Gastroesophageal sphincter (tissue), 4 donors: ENCODE results near the gene CGREF1. TPM values are rescaled to one million over a fixed set of nuclear protein-coding genes. Genes with fewer than 3 reads are reported as not detected.

ENCODE experiments used
- ATAC-seq: fragments of 150-250 bp; one replicate; pipeline ENCODE4 v1.9.1; 2016; ENCODE audit warnings: mild to moderate bottlenecking, moderate library complexity
- H3K27ac ChIP-seq, 4 donors: fragments of 200-600 bp; sonication (generic) in 3 of 4; 1 replicate in 3 of 4; 2 replicates in 1 of 4; pipeline ENCODE4 v1.5.1; 2016 to 2019
- H3K27me3 ChIP-seq: fragments of 200-600 bp; sonication (generic); one replicate; pipeline ENCODE4 v1.5.1; 2019
- H3K36me3 ChIP-seq, 2 donors: fragments of 200-600 bp; sonication (generic); one replicate each; pipeline ENCODE4 v1.5.1; 2019; ENCODE audit warnings: control low read depth in 1 of 2
- H3K4me1 ChIP-seq, 3 donors: fragments of 200-600 bp; sonication (generic); 1 replicate in 2 of 3; 2 replicates in 1 of 3; pipeline ENCODE4 v1.5.1; 2016 to 2019; ENCODE audit warnings: control low read depth in 2 of 3
- H3K4me3 ChIP-seq, 2 donors: fragments of 200-600 bp; sonication (generic); one replicate each; pipeline ENCODE4 v1.5.1; 2019; ENCODE audit warnings: mild to moderate bottlenecking in 1 of 2, moderate library complexity in 1 of 2
- H3K9me3 ChIP-seq, 3 donors: fragments of 200-600 bp; sonication (generic); one replicate each; pipeline ENCODE4 v1.5.1; 2017 to 2019; ENCODE audit warnings: control low read depth in 2 of 3
- EP300 ChIP-seq: sonication (generic); formaldehyde crosslinking; IDR thresholded peaks from one replicate; pipeline ENCODE4 v1.6.1; 2017; ENCODE audit warnings: antibody characterized with exemption, mild to moderate bottlenecking
- POLR2A ChIP-seq, 2 donors: fragments of 450-650 bp; IDR thresholded peaks; one replicate each; pipeline ENCODE4 v1.6.1; 2017; ENCODE audit warnings: antibody characterized with exemption in 2 of 2, mild to moderate bottlenecking in 2 of 2, moderate library complexity in 1 of 2
- POLR2AphosphoS5 ChIP-seq: sonication (generic); formaldehyde crosslinking; IDR thresholded peaks from one replicate; pipeline ENCODE4 v1.6.1; 2017; ENCODE audit warnings: antibody characterized with exemption
- WGBS, 2 donors: methylation state at CpG; one replicate each; pipeline ENCODE4 v1.1.5; 2018; ENCODE audit warnings: low coverage in 1 of 2; 5-methylcytosine and 5-hydroxymethylcytosine counted together
- total RNA-seq, 4 donors: library from RNA; depleted of rRNA; stranded (reverse); fragments of >200 nt; gene quantifications; one replicate each; pipeline ENCODE4 v1.1.0, GENCODE V29; 2016
- TF ChIP-seq, protein P1 (sequence below), 4 experiments: fragments of 200-600 bp in 2 of 4; fragments of 450-650 bp in 2 of 4; sonication (generic) in 1 of 4; IDR thresholded peaks; one replicate each; pipeline ENCODE4 v1.5.1; 2017 to 2019; ENCODE audit warnings: antibody characterized with exemption in 4 of 4, mild to moderate bottlenecking in 2 of 4, moderate library complexity in 2 of 4

The CGREF1 gene
- total RNA-seq, 4 donors from 2014 or later = 1.0 TPM; not detected in 3

DNA sequence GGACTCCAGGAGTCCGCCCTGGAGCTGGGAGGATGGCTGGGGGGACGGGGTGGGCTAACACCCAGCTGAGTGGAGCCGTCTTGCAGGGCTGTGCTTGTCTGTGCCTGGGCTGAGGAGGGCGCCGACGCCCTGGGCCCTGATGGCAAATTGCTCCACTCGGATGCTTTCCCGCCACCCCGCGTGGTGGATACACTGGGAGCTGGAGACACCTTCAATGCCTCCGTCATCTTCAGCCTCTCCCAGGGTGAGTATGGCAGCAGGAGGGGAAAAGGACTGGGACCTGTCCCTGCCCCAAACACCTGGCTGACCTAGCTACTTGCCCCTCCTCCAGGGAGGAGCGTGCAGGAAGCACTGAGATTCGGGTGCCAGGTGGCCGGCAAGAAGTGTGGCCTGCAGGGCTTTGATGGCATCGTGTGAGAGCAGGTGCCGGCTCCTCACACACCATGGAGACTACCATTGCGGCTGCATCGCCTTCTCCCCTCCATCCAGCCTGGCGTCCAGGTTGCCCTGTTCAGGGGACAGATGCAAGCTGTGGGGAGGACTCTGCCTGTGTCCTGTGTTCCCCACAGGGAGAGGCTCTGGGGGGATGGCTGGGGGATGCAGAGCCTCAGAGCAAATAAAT lies 19.5 kb downstream of the CGREF1 start:
- no peaks in the 10 kb centered on the region for H3K9me3 ChIP-seq
- H3K4me1 ChIP-seq = peaks cover 0 to 13% (median 4%) of the 10 kb centered on the region in 3 donors
- H3K27me3 ChIP-seq = peaks cover 8% of the 10 kb centered on the region
- peaks cover 0 to 24% of the 10 kb centered on the region in 2 donors for H3K36me3 ChIP-seq
- TF ChIP-seq, protein P1, sequence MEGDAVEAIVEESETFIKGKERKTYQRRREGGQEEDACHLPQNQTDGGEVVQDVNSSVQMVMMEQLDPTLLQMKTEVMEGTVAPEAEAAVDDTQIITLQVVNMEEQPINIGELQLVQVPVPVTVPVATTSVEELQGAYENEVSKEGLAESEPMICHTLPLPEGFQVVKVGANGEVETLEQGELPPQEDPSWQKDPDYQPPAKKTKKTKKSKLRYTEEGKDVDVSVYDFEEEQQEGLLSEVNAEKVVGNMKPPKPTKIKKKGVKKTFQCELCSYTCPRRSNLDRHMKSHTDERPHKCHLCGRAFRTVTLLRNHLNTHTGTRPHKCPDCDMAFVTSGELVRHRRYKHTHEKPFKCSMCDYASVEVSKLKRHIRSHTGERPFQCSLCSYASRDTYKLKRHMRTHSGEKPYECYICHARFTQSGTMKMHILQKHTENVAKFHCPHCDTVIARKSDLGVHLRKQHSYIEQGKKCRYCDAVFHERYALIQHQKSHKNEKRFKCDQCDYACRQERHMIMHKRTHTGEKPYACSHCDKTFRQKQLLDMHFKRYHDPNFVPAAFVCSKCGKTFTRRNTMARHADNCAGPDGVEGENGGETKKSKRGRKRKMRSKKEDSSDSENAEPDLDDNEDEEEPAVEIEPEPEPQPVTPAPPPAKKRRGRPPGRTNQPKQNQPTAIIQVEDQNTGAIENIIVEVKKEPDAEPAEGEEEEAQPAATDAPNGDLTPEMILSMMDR (IDR thresholded peaks at IDR 0.05) = no peak
- no peak for TF ChIP-seq EP300
- no peak for TF ChIP-seq POLR2A (IDR thresholded peaks at IDR 0.05)
- no peak for TF ChIP-seq POLR2AphosphoS5
- no peak overlapping the region for H3K4me3 ChIP-seq
- WGBS, 2 donors = no CpG with 5 or more reads among the region's 19 CpGs
- H3K27ac ChIP-seq = no peak overlapping the region
- no peak for ATAC-seq

DNA sequence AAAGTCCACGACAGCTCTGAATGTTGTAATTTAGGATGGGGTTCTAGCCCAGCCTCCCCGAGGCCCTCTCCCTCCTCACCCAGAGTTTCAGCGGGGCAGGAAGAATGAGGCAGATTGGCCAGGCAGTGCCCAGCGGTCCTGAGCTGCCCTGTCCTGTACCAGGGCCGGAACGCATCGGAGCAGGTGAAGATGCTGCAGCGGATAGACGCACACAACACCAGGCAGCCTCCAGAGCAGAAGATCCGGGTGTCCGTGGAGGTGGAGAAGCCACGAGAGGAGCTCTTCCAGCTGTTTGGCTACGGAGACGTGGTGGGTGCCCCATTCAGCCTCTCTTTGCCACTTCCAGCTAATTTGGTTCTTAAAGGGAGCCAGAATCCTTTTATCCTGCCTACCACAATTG lies 21.6 kb downstream of the CGREF1 start:
- WGBS, 2 donors = 73 to 88% methylated on average over 3 to 8 of the region's 14 CpGs
- Histone ChIP-seq H3K36me3 (peaks cover 0 to 33% of the 10 kb centered on the region in 2 donors), H3K27me3 (no peaks in the 10 kb centered on the region), H3K9me3 (no peaks in the 10 kb centered on the region), H3K4me3 (no peak overlapping the region), H3K27ac (no peak overlapping the region), H3K4me1 (peaks cover 0 to 13% (median 4%) of the 10 kb centered on the region in 3 donors)
- no peak for ATAC-seq
- no peak for TF ChIP-seq POLR2A (IDR thresholded peaks at IDR 0.05)
- TF ChIP-seq POLR2AphosphoS5 = no peak
- TF ChIP-seq, protein P1 (IDR thresholded peaks at IDR 0.05) = no peak
- TF ChIP-seq EP300 = no peak

DNA sequence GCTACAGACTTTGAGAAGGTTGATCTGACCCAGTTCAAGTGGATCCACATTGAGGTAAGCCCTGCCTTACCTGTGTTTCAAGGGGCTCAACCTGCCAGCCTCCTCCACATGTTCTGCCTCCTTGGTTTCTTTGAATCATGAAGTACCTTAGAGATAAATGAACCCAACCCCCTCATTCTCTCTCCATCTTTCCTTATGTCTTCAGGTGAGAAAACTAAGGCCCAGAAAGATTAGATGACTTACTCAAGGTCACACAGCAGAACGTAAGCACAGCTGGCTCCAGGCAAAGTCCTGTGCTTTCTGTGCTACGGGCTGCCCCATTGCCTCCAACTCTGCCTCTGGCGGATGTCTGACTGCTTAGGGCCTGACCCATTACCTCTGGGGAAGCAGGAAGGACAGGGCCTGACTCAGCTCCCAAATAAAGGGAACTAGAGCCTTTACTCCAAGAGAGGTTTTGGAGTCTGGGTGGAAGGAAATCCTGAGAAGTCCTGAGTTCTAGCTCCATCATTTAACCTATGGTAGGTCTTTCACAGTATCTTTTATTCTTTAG lies 22.1 kb downstream of the CGREF1 start:
- peaks cover 0 to 33% of the 10 kb centered on the region in 2 donors for H3K36me3 ChIP-seq
- WGBS, 2 donors = 33 to 58% methylated on average over 2 of the region's 3 CpGs
- no peaks in the 10 kb centered on the region for H3K27me3 ChIP-seq
- no peak overlapping the region for H3K4me3 ChIP-seq
- peaks cover 0 to 13% (median 4%) of the 10 kb centered on the region in 3 donors for H3K4me1 ChIP-seq
- TF ChIP-seq EP300 = no peak
- TF ChIP-seq, protein P1 (IDR thresholded peaks at IDR 0.05) = no peak
- no peak for TF ChIP-seq POLR2A (IDR thresholded peaks at IDR 0.05)
- TF ChIP-seq POLR2AphosphoS5 = no peak
- H3K9me3 ChIP-seq = no peaks in the 10 kb centered on the region
- no peak for ATAC-seq
- peak overlapping the region in 1 of 4 donors; percentile 19 for H3K27ac ChIP-seq

DNA sequence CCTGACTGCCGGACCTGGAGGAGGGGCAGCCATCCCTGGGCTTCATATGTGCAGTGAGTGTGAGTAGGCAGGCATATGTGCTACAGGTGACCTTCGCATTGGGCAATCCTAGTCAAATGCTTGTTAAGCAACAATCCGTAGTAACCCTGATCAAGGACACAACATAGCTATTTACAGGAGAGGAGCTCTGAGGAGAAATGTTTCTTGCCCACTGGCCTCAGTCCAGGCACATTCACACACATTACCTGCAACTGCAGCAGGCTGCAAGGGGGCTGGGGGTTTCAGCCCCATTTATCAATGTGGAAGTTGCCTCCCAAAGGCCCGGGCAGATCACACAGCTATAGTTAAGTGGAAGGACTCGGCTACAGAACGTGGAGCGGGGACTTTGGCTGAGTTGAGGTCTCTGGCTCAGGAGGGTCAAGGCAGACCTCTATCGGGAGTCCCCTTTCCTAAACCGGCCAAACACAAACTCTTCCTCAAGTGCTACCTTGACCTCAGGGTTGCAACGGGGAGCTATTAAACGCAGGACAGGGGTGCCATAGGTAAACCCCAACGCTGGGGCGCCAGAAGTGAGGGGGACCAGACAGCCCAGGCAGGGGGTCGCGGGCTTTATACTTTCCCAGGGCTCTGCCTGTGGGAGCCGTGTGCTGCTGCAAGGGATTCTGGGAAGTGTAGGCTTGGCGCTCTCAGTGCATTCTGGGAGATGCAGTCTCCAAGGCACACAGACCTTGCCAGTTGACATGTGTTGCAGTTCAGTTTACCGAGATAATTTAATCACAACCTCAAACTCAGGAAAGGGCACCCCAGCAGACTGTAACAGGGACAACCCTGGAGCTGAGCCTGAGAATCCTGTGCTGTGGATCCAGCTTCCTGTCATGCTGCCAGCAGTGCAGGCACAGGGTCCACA lies 22.9 kb downstream of the CGREF1 start:
- Histone ChIP-seq H3K27me3 (no peaks in the 10 kb centered on the region), H3K36me3 (peaks cover 0 to 33% of the 10 kb centered on the region in 2 donors), H3K4me3 (peak overlapping the region; percentile 25 to 39), H3K27ac (peak overlapping the region in 1 of 4 donors; percentile 19), H3K9me3 (no peaks in the 10 kb centered on the region), H3K4me1 (peaks cover 0 to 13% (median 4%) of the 10 kb centered on the region in 3 donors)
- no CpG with 5 or more reads among the region's 18 CpGs for WGBS, 2 donors
- TF ChIP-seq POLR2AphosphoS5 (no peak), POLR2A (IDR thresholded peaks at IDR 0.05) (no peak)
- TF ChIP-seq, protein P1 (IDR thresholded peaks at IDR 0.05) = no peak
- peak; percentile 78 for ATAC-seq
